Measurements from ENCODE around the gene IPO4. TPM values are rescaled to one million over a fixed set of nuclear protein-coding genes. Genes with fewer than 3 reads are reported as not detected.
"Not testable (repeated sequence)": the region's sequence is repeated elsewhere in the genome, so short reads cannot be mapped to it uniquely, and the experiment has no call there.

Gene IPO4
- total and polyA plus RNA-seq, 2 of the 13 experiments (the other 11 are each of a cell fraction or from before 2014, with no cell fraction given) = 39.0 to 179 TPM

GRCh38 chr14:24216876-24217275 lies 28.3 kb upstream of the IPO4 start:
- BruUV-seq (replicated peaks); H3K4me2 ChIP-seq (ENCODE audit: low read depth, low read length); in situ Hi-C loops (cut with HindIII; ENCODE audit: extremely low pct_ligation_motif_present, low pct_unique_long_range_greater_than_20kb); DNase-seq (ENCODE audit: low spot score); H4K20me1 ChIP-seq (ENCODE audit: insufficient read depth, low read length); ATAC-seq; H3K9me3 ChIP-seq (ENCODE audit: low read length); H3K27ac ChIP-seq (ENCODE audit: extremely low read length, insufficient read depth, low read length); H3K4me3 ChIP-seq (replicated peaks in 1 of 3; ENCODE audit: insufficient read depth in 1 of 3, low read depth in 2 of 3, low read length in 3 of 3); H2AFZ ChIP-seq (ENCODE audit: low read length); FAIRE-seq; H3K9ac ChIP-seq (ENCODE audit: insufficient read depth, low read depth, low read length); H3K27me3 ChIP-seq (ENCODE audit: control insufficient read depth in 1 of 2, insufficient read depth in 2 of 2, low read length in 2 of 2); TF ChIP-seq FOXP1 (CRISPR knock-in tag; IDR thresholded peaks at IDR 0.05): not testable (repeated sequence)
- WGBS (ENCODE audit: low lambda C conversion rate) = 100% methylated on average over 1 of the region's 1 CpG
- ChIA-PET CTCF (ENCODE audit: low intra/inter-chr PET ratio, low total read pairs) (interaction anchor here (1.5 to 3.1 kb wide), 3 partner anchors 26 to 81 kb away, joined by 10 to 44 read pairs (median 19); partner anchors contain the start of genes RABGGTA and TINF2), POLR2A (interaction anchor here (1.7 to 4.9 kb wide), 2 partner anchors 29 to 54 kb away, joined by 19 to 99 read pairs; partner anchors contain the start of genes IPO4 and RABGGTA)
- Histone ChIP-seq H3K4me1 (ENCODE audit: insufficient read depth, low read length) (peaks cover 32% of the 10 kb centered on the region), H3K79me2 (ENCODE audit: insufficient read depth, low read length) (peaks cover 23% of the 10 kb centered on the region), H3K36me3 (replicated peaks in 1 of 2; ENCODE audit: control insufficient read depth in 1 of 2, insufficient read depth in 2 of 2, low read length in 2 of 2) (peaks cover 8 to 11% of the 10 kb centered on the region in 2 experiments; a peak in 4 of 5 replicates)
- TF ChIP-seq ZNF607 (CRISPR knock-in tag; IDR thresholded peaks at IDR 0.05; ENCODE audit: borderline replicate concordance) = 0 out of 2 replicates have a peak, but pooled peaks have one; percentile 9
- TF ChIP-seq ZNF75D (CRISPR knock-in tag; IDR thresholded peaks at IDR 0.05; ENCODE audit: borderline replicate concordance) = peak; percentile 73; the same call in 1 of the 2 replicates
- TF ChIP-seq ZNF317 (CRISPR knock-in tag; IDR thresholded peaks at IDR 0.05) = 0 out of 2 replicates have a peak, but pooled peaks have one; percentile 24
- TF ChIP-seq TEAD3 (CRISPR knock-in tag; optimal IDR thresholded peaks at IDR 0.05; ENCODE audit: borderline replicate concordance) = peak; percentile 17
- TF ChIP-seq ZNF547 (CRISPR knock-in tag; IDR thresholded peaks at IDR 0.05) = 0 out of 2 replicates have a peak, but pooled peaks have one; percentile 39
- TF ChIP-seq FUBP1 (CRISPR knock-in tag; IDR thresholded peaks at IDR 0.05; ENCODE audit: borderline replicate concordance) = 0 out of 2 replicates have a peak, but pooled peaks have one; percentile 14
- 0 out of 2 replicates have a peak, but pooled peaks have one; percentile 30 for TF ChIP-seq FOXP1 (IDR thresholded peaks at IDR 0.05)
- intact Hi-C loops (cut with micrococcal nuclease; ENCODE audit: unreplicated experiment) = loop anchor here (1.0 to 2.0 kb wide), 4 partner anchors 15 to 80 kb away; partner anchors contain the start of genes GMPR2, NEDD8, RABGGTA and TINF2

Data from HepG2 (cell line).